HAP-1 (cell line): ENCODE results near the gene RHEB.

Source experiments
- DNase-seq, 2 experiments: peaks; one replicate each; pipeline ENCODE4 v3.0.0-alpha.2; 2016 to 2020; ENCODE audit warnings: low spot score in 2 of 2
- H3K27me3 ChIP-seq: fragments of 250-450 bp; sonication (Bioruptor Pico); 2 replicates; pipeline ENCODE4 v1.5.1; 2020; ENCODE audit warnings: low read depth, mild to moderate bottlenecking, moderate library complexity
- H3K36me3 ChIP-seq: fragments of 250-450 bp; sonication (Bioruptor Pico); replicated peaks from 2 replicates; pipeline ENCODE4 v1.5.1; 2020; ENCODE audit warnings: mild to moderate bottlenecking
- H3K4me1 ChIP-seq: fragments of 250-450 bp; sonication (Bioruptor Pico); 2 replicates; pipeline ENCODE4 v1.5.1; 2020; ENCODE audit warnings: mild to moderate bottlenecking
- H3K4me3 ChIP-seq: fragments of 250-450 bp; sonication (Bioruptor Pico); 2 replicates; pipeline ENCODE4 v1.5.1; 2020; ENCODE audit warnings: mild to moderate bottlenecking, moderate library complexity
- H3K9me3 ChIP-seq: fragments of 250-450 bp; sonication (Bioruptor Pico); 2 replicates; pipeline ENCODE4 v1.5.1; 2020; ENCODE audit warnings: mild to moderate bottlenecking, moderate library complexity
- in situ Hi-C: fragments of 300-500 bp; cut with MboI; formaldehyde crosslinking; loops from 3 replicates; pipeline ENCODE4 v1.14.3; 2020; ENCODE audit warnings: low sequenced_read_pairs, inconsistent platforms, mixed read lengths

RHEB gene

GRCh38 chr7:151518105-151518946, 1.4 kb downstream of the RHEB start:
- peaks cover 3% of the 10 kb centered on the region for H3K4me1 ChIP-seq
- in situ Hi-C loops, result no loop called here
- DNase-seq, result peak in 1 of 2 experiments; percentile 31

GRCh38 chr7:151517601-151518104, 2.0 kb downstream of the RHEB start:
- Histone ChIP-seq H3K4me1 (peaks cover 3% of the 10 kb centered on the region), H3K9me3 (peaks cover 12% of the 10 kb centered on the region; the same call in 1 of the 2 replicates), H3K4me3 (peak overlapping the region; percentile 70), H3K36me3 (peaks cover 15% of the 10 kb centered on the region), H3K27me3 (no peaks in the 10 kb centered on the region)
- no peak for DNase-seq
- in situ Hi-C loops, result no loop called here

More at GRCh38 chr7:151518105-151518946, 1.4 kb downstream of the RHEB start:
- Histone ChIP-seq H3K4me3 (peak overlapping the region; percentile 70), H3K9me3 (peaks cover 6% of the 10 kb centered on the region; the same call in 1 of the 2 replicates), H3K27me3 (no peaks in the 10 kb centered on the region), H3K36me3 (peaks cover 9% of the 10 kb centered on the region)

GRCh38 chr7:151515276-151515565, 4.5 kb downstream of the RHEB start:
- peaks cover 19% of the 10 kb centered on the region for H3K36me3 ChIP-seq
- H3K27me3 ChIP-seq, result no peaks in the 10 kb centered on the region
- peaks cover 16% of the 10 kb centered on the region; the same call in 1 of the 2 replicates for H3K9me3 ChIP-seq
- no peak overlapping the region for H3K4me3 ChIP-seq
- no peak for DNase-seq
- H3K4me1 ChIP-seq, result peaks cover 3% of the 10 kb centered on the region
- in situ Hi-C loops, result no loop called here

GRCh38 chr7:151514461-151515275, 5.0 kb downstream of the RHEB start:
- H3K4me3 ChIP-seq, result no peak overlapping the region

GRCh38 chr7:151513133-151513532, 6.6 kb downstream of the RHEB start:
- in situ Hi-C loops, result no loop called here
- no peak for DNase-seq
- peaks cover 16% of the 10 kb centered on the region; the same call in 1 of the 2 replicates for H3K9me3 ChIP-seq
- H3K36me3 ChIP-seq, result peaks cover 19% of the 10 kb centered on the region
- no peaks in the 10 kb centered on the region for H3K27me3 ChIP-seq
- no peak overlapping the region for H3K4me3 ChIP-seq
- H3K4me1 ChIP-seq, result peaks cover 3% of the 10 kb centered on the region

More at GRCh38 chr7:151514461-151515275, 5.0 kb downstream of the RHEB start:
- in situ Hi-C loops, result no loop called here
- Histone ChIP-seq H3K27me3 (no peaks in the 10 kb centered on the region), H3K4me1 (peaks cover 3% of the 10 kb centered on the region), H3K36me3 (peaks cover 19% of the 10 kb centered on the region), H3K9me3 (peaks cover 16% of the 10 kb centered on the region; the same call in 1 of the 2 replicates)
- no peak for DNase-seq

GRCh38 chr7:151512353-151512752, 7.3 kb downstream of the RHEB start:
- DNase-seq, result no peak
- peaks cover 19% of the 10 kb centered on the region for H3K36me3 ChIP-seq
- H3K4me1 ChIP-seq, result peaks cover 7% of the 10 kb centered on the region
- peaks cover 16% of the 10 kb centered on the region; the same call in 1 of the 2 replicates for H3K9me3 ChIP-seq
- in situ Hi-C loops, result no loop called here
- H3K4me3 ChIP-seq, result no peak overlapping the region
- no peaks in the 10 kb centered on the region for H3K27me3 ChIP-seq

- no peak overlapping the region for H3K4me3 ChIP-seq
- H3K36me3 ChIP-seq, result peaks cover 19% of the 10 kb centered on the region
- H3K27me3 ChIP-seq, result no peaks in the 10 kb centered on the region
- no peak for DNase-seq
- peaks cover 8% of the 10 kb centered on the region for H3K4me1 ChIP-seq
- peaks cover 16% of the 10 kb centered on the region; the same call in 1 of the 2 replicates for H3K9me3 ChIP-seq
- in situ Hi-C loops, result no loop called here
Observed at GRCh38 chr7:151511946-151512345, 7.7 kb downstream of the RHEB start.

GRCh38 chr7:151511270-151511669, 8.4 kb downstream of the RHEB start:
- Histone ChIP-seq H3K9me3 (peaks cover 16% of the 10 kb centered on the region; the same call in 1 of the 2 replicates), H3K4me1 (peaks cover 6% of the 10 kb centered on the region; the same call in 1 of the 2 replicates), H3K27me3 (no peaks in the 10 kb centered on the region), H3K4me3 (no peak overlapping the region), H3K36me3 (peaks cover 19% of the 10 kb centered on the region)
- in situ Hi-C loops, result no loop called here
- no peak for DNase-seq

GRCh38 chr7:151509670-151510333, 9.9 kb downstream of the RHEB start:
- Histone ChIP-seq H3K36me3 (peaks cover 19% of the 10 kb centered on the region), H3K4me1 (peaks cover 6% of the 10 kb centered on the region; the same call in 1 of the 2 replicates), H3K9me3 (peaks cover 16% of the 10 kb centered on the region; the same call in 1 of the 2 replicates), H3K27me3 (no peaks in the 10 kb centered on the region), H3K4me3 (no peak overlapping the region)
- no peak for DNase-seq
- in situ Hi-C loops, result no loop called here

GRCh38 chr7:151508991-151509390, 10.7 kb downstream of the RHEB start:
- Histone ChIP-seq H3K36me3 (peaks cover 17% of the 10 kb centered on the region), H3K4me1 (peaks cover 6% of the 10 kb centered on the region; the same call in 1 of the 2 replicates), H3K9me3 (peaks cover 16% of the 10 kb centered on the region; the same call in 1 of the 2 replicates), H3K4me3 (no peak overlapping the region), H3K27me3 (no peaks in the 10 kb centered on the region)
- in situ Hi-C loops, result no loop called here
- no peak for DNase-seq

GRCh38 chr7:151507806-151508205, 11.9 kb downstream of the RHEB start:
- no peak for DNase-seq
- Histone ChIP-seq H3K9me3 (peaks cover 8% of the 10 kb centered on the region; the same call in 1 of the 2 replicates), H3K4me3 (no peak overlapping the region), H3K36me3 (peaks cover 5% of the 10 kb centered on the region), H3K27me3 (no peaks in the 10 kb centered on the region), H3K4me1 (peaks cover 6% of the 10 kb centered on the region; the same call in 1 of the 2 replicates)
- in situ Hi-C loops, result no loop called here

GRCh38 chr7:151506901-151507382, 12.8 kb downstream of the RHEB start:
- DNase-seq, result peak in 1 of 2 experiments; percentile 26
- Histone ChIP-seq H3K36me3 (peaks cover 5% of the 10 kb centered on the region), H3K4me1 (peaks cover 6% of the 10 kb centered on the region; the same call in 1 of the 2 replicates), H3K27me3 (no peaks in the 10 kb centered on the region), H3K4me3 (no peak overlapping the region), H3K9me3 (peaks cover 3% of the 10 kb centered on the region; the same call in 1 of the 2 replicates)
- in situ Hi-C loops, result no loop called here
